ENCODE measurements around the gene SHISA2. TPM values are rescaled to one million over a fixed set of nuclear protein-coding genes. Genes with fewer than 3 reads are reported as not detected.
"Not testable (repeated sequence)": the region's sequence is repeated elsewhere in the genome, so short reads cannot be mapped to it uniquely, and the experiment has no call there.

SHISA2 gene
- polyA plus RNA-seq, 3 donors: not detected

DNA sequence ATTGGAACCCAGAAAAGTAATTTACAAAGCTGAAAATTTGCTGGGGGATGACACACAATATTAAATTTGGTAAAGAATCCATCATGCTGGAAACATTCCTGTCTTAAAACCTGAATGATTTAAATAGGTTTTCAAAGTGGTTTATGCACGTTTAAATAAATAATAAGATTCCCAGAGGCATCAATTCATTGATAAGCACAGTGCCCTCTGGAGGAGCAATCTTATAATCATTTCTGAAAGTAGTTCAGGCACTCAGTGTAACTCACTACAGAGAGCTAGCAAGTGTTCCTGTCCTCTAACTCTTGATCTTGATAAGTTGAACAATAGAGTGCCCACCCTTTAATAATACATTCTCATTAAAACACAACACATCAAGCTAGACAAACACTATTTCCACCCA is 43.5 kb upstream of the SHISA2 start:
- H3K4me1 ChIP-seq (ENCODE audit: control insufficient read depth in 1 of 2, insufficient read depth in 2 of 2, low read length in 2 of 2): no peaks in the 10 kb centered on the region
- Mint-ChIP-seq H3K36me3 (no peaks in the 10 kb centered on the region), H3K27ac (no peak overlapping the region), H3K4me3 (no peak overlapping the region), H3K27me3 (ENCODE audit: low read depth in 3 of 3) (peaks cover 0 to 2% (median 0%) of the 10 kb centered on the region in 3 donors), H3K9me3 (peaks cover 0 to 4% (median 2%) of the 10 kb centered on the region in 7 donors), H3K4me1 (no peaks in the 10 kb centered on the region)
- no peaks in the 10 kb centered on the region for H3K79me2 ChIP-seq (ENCODE audit: insufficient read depth, low read length)
- no peaks in the 10 kb centered on the region for H4K20me1 ChIP-seq (ENCODE audit: insufficient read depth, low read length)
- no peak overlapping the region for H3K4me2 ChIP-seq (replicated peaks; ENCODE audit: extremely low read depth, low read length, poor library complexity, severe bottlenecking)
- H3K9ac ChIP-seq (ENCODE audit: insufficient read depth, low read length, poor library complexity, severe bottlenecking): no peak overlapping the region
- H3K27me3 ChIP-seq (ENCODE audit: control insufficient read depth in 2 of 2, insufficient read depth in 2 of 2, low read length in 2 of 2): no peaks in the 10 kb centered on the region
- WGBS (ENCODE audit: insufficient coverage): no CpG with 5 or more reads among the region's 1 CpG
- H3K9me3 ChIP-seq (replicated peaks in 1 of 2; ENCODE audit: control insufficient read depth in 1 of 2, insufficient read depth in 1 of 2, low read length in 2 of 2): no peaks in the 10 kb centered on the region
- no peak overlapping the region for H3K4me3 ChIP-seq (replicated peaks in 1 of 3; ENCODE audit: low read depth in 2 of 3, low read length in 3 of 3)
- DNase-seq: no peak
- no peak overlapping the region for H2AFZ ChIP-seq (ENCODE audit: insufficient read depth, low read depth, low read length, poor library complexity, severe bottlenecking)
- H3K27ac ChIP-seq (ENCODE audit: low read depth in 1 of 2, low read length in 2 of 2): no peak overlapping the region
- intact Hi-C loops (cut with micrococcal nuclease): no loop called here
- no peaks in the 10 kb centered on the region for H3K36me3 ChIP-seq (replicated peaks in 1 of 2; ENCODE audit: control insufficient read depth in 1 of 2, insufficient read depth in 2 of 2, low read length in 2 of 2)
- TF ChIP-seq, protein P1, sequence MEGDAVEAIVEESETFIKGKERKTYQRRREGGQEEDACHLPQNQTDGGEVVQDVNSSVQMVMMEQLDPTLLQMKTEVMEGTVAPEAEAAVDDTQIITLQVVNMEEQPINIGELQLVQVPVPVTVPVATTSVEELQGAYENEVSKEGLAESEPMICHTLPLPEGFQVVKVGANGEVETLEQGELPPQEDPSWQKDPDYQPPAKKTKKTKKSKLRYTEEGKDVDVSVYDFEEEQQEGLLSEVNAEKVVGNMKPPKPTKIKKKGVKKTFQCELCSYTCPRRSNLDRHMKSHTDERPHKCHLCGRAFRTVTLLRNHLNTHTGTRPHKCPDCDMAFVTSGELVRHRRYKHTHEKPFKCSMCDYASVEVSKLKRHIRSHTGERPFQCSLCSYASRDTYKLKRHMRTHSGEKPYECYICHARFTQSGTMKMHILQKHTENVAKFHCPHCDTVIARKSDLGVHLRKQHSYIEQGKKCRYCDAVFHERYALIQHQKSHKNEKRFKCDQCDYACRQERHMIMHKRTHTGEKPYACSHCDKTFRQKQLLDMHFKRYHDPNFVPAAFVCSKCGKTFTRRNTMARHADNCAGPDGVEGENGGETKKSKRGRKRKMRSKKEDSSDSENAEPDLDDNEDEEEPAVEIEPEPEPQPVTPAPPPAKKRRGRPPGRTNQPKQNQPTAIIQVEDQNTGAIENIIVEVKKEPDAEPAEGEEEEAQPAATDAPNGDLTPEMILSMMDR (IDR thresholded peaks at IDR 0.05): no peak

DNA sequence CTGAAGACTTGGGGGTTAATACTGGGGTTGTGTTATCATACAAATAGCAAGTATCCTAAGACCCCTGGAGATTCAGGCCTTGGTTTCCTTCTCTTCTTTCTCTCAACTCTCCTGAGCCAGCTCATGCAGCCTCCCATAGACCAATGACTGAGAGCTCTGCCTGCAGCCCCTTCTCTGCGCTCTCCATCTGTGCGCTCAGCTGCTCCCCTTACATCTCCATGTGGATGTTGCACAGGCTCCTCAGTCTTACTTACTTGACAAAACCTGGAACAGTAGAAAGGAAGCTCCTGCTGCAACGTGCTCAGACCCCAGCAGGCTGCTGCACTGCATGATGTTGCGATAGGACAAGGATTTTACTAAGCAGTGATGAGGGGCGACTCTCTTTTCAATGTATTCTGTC is 25.0 kb upstream of the SHISA2 start:
- 80% methylated on average over 3 of the region's 5 CpGs for WGBS (ENCODE audit: insufficient coverage)
- H2AFZ ChIP-seq (ENCODE audit: insufficient read depth, low read depth, low read length, poor library complexity, severe bottlenecking); H3K4me1 Mint-ChIP-seq; H3K4me2 ChIP-seq (replicated peaks; ENCODE audit: extremely low read depth, low read length, poor library complexity, severe bottlenecking); H3K27ac ChIP-seq (ENCODE audit: low read depth in 1 of 2, low read length in 2 of 2); H4K20me1 ChIP-seq (ENCODE audit: insufficient read depth, low read length); H3K4me3 Mint-ChIP-seq; intact Hi-C loops (cut with micrococcal nuclease); H3K79me2 ChIP-seq (ENCODE audit: insufficient read depth, low read length); H3K27me3 ChIP-seq (ENCODE audit: control insufficient read depth in 2 of 2, insufficient read depth in 2 of 2, low read length in 2 of 2); H3K36me3 Mint-ChIP-seq; H3K9ac ChIP-seq (ENCODE audit: insufficient read depth, low read length, poor library complexity, severe bottlenecking); H3K4me3 ChIP-seq (replicated peaks in 1 of 3; ENCODE audit: low read depth in 2 of 3, low read length in 3 of 3); H3K9me3 Mint-ChIP-seq; H3K4me1 ChIP-seq (ENCODE audit: control insufficient read depth in 1 of 2, insufficient read depth in 2 of 2, low read length in 2 of 2); H3K27ac Mint-ChIP-seq; H3K9me3 ChIP-seq (replicated peaks in 1 of 2; ENCODE audit: control insufficient read depth in 1 of 2, insufficient read depth in 1 of 2, low read length in 2 of 2); DNase-seq; H3K36me3 ChIP-seq (replicated peaks in 1 of 2; ENCODE audit: control insufficient read depth in 1 of 2, insufficient read depth in 2 of 2, low read length in 2 of 2): not testable (repeated sequence)
- peaks cover 16 to 28% (median 22%) of the 10 kb centered on the region in 3 donors for H3K27me3 Mint-ChIP-seq (ENCODE audit: low read depth in 3 of 3)

Measured in CD14-positive monocyte (primary cell).